ENCODE measurements around the gene PALM3.

DNA sequence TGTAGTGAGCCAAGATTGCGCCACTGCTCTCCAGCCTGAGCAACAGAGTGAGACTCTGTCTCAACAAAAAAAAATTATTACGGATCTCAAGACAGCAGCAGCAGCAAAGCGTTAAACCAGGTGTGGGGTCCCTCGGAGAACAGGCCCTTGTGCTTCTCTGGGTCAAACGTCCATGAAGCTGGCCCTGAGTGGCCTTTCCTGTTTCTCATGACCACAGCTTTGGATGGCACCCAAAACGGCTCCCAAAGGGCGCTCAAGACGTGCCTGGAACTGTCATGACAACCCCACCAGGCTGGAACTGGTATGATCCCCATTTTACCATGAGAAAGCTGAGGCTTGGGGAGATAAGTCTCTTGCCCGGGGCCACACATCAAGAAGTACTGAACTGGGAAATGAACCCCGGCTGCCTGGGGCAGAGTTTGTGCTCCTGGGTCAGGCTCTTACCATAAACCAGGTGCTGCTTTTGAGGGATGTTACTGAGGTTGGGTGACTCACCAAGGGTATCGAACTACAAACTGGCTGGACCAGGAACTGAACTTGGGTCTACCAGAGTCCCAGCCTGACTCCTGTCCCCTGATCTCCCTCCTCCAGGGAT is 40.3 kb upstream of the PALM3 start:
- TF ChIP-seq, protein P1, sequence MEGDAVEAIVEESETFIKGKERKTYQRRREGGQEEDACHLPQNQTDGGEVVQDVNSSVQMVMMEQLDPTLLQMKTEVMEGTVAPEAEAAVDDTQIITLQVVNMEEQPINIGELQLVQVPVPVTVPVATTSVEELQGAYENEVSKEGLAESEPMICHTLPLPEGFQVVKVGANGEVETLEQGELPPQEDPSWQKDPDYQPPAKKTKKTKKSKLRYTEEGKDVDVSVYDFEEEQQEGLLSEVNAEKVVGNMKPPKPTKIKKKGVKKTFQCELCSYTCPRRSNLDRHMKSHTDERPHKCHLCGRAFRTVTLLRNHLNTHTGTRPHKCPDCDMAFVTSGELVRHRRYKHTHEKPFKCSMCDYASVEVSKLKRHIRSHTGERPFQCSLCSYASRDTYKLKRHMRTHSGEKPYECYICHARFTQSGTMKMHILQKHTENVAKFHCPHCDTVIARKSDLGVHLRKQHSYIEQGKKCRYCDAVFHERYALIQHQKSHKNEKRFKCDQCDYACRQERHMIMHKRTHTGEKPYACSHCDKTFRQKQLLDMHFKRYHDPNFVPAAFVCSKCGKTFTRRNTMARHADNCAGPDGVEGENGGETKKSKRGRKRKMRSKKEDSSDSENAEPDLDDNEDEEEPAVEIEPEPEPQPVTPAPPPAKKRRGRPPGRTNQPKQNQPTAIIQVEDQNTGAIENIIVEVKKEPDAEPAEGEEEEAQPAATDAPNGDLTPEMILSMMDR (IDR thresholded peaks at IDR 0.05) = no peak
- no peak for TF ChIP-seq POLR2A (IDR thresholded peaks at IDR 0.05)
